Right cardiac atrium (tissue), 5 donors: Measurements from ENCODE around the gene SFXN2. TPM values are rescaled to one million over a fixed set of nuclear protein-coding genes. Genes with fewer than 3 reads are reported as not detected.
"Not testable (repeated sequence)": the region's sequence is repeated elsewhere in the genome, so short reads cannot be mapped to it uniquely, and the experiment has no call there.

Experiments used
- ATAC-seq, 2 donors: fragments of 200-7000 bp; cut with Tn5 transposase; one replicate each; pipeline versions ENCODE4 v1.8.0 to v1.9.1; 2020; ENCODE audit warnings: moderate library complexity in 2 of 2, mild to moderate bottlenecking in 1 of 2
- DNase-seq, 3 donors: peaks; one replicate each; pipeline ENCODE4 v3.0.0-alpha.2; 2020
- H3K27ac ChIP-seq: one replicate; pipeline ENCODE4 v1.5.1; 2013; ENCODE audit warnings: mild to moderate bottlenecking, low read length, control low read depth, moderate library complexity
- H3K27me3 ChIP-seq: one replicate; pipeline ENCODE4 v1.6.1; 2013; ENCODE audit not compliant: control insufficient read depth, insufficient read depth
- H3K4me1 ChIP-seq: one replicate; pipeline ENCODE4 v1.6.1; 2013; ENCODE audit warnings: low read length; ENCODE audit not compliant: control insufficient read depth, insufficient read depth
- H3K4me3 ChIP-seq: one replicate; pipeline ENCODE4 v1.5.1; 2013; ENCODE audit warnings: low read length, control low read depth
- H3K9me3 ChIP-seq: one replicate; pipeline ENCODE4 v1.6.1; 2013; ENCODE audit warnings: low read length; ENCODE audit not compliant: control insufficient read depth
- WGBS: extraction: QIAGEN DNeasy Blood & Tissue Kit; methylation state at CpG from one replicate; pipeline ENCODE4 v1.1.7; 2013; 5-methylcytosine and 5-hydroxymethylcytosine counted together
- intact Hi-C, 4 donors: fragments of 100-400 bp; cut with DNase I; formaldehyde crosslinking; loops; one replicate each; pipeline versions ENCODE4 v1.11.0 to v1.14.0; 2022 to 2023
- polyA plus RNA-seq: library from polyadenylated mRNA; stranded (reverse); fragments of 200-250 nt; gene quantifications from one replicate; pipeline ENCODE4 v1.2.3, GENCODE V29; 2013
- total RNA-seq, 4 donors: library from RNA; stranded (reverse); fragmentation: NEBNext Ultra II Directional; extraction: Animal tissue kit (Norgen Biotek cat#: 25700); gene quantifications; one replicate each; pipeline ENCODE4 v1.2.1, GENCODE V29; 2021
- donor health status: healthy with polysubstance abuse.
- donor health status: DM: no; HTN: yes; CAD: no.
- donor health status: DM: no; HTN: no; CAD: no.
- donor health status: DM: no; HTN: yes; CAD: no; lungs with severe emphysema.
- donor health status: DM: yes; HTN: yes; CAD: no.

SFXN2 gene
- total and polyA plus RNA-seq, 5 donors = 1.8 to 4.8 (median 2.3) TPM

DNA sequence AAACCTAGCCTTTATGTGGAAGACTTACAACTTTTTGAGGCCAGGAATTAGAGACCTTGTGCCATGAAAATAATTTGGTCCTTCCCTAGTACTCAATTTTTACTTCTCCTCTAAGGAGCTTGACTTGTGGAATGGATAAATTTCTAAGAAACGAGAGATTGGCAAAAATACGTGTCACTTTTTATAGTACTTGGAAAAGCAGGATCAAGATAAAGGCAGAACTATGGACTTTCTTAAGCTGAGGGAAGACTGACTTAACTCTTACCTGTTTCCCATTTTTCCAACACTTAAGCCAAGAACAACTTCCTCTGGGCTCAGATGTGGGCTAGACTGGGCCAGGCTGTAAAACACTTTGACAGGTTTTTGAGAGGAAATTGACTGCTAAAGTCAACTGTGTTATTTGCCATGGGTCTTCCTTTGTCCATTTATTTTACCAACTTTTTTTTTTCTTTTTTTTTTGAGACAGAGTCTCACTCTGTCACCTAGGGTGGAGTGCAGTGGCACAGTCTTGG, 27.3 kb downstream of the SFXN2 start:
- H3K4me1 ChIP-seq = peaks cover 4% of the 10 kb centered on the region
- 62% methylated on average over 2 of the region's 2 CpGs for WGBS
- no peak for DNase-seq
- no peaks in the 10 kb centered on the region for H3K9me3 ChIP-seq
- H3K27me3 ChIP-seq = no peaks in the 10 kb centered on the region
- no peak for ATAC-seq
- no peak overlapping the region for H3K27ac ChIP-seq
- H3K4me3 ChIP-seq = no peak overlapping the region
- intact Hi-C loops = loop anchor here in 2 of 4 donors (5.0 to 10.0 kb wide), 3 partner anchors 36 to 73 kb away; no protein-coding TSS in a partner anchor

- intact Hi-C loops = loop anchor here in 2 of 4 donors (5.0 to 10.0 kb wide), 3 partner anchors 35 to 72 kb away; no protein-coding TSS in a partner anchor
- H3K9me3 ChIP-seq, ATAC-seq, H3K4me3 ChIP-seq, H3K27ac ChIP-seq, H3K4me1 ChIP-seq, H3K27me3 ChIP-seq, DNase-seq: not testable (repeated sequence)
- 87% methylated on average over 5 of the region's 5 CpGs for WGBS
These were observed 27.9 kb downstream of the SFXN2 start for GRCh38 chr10:102742313-102742712.

DNA sequence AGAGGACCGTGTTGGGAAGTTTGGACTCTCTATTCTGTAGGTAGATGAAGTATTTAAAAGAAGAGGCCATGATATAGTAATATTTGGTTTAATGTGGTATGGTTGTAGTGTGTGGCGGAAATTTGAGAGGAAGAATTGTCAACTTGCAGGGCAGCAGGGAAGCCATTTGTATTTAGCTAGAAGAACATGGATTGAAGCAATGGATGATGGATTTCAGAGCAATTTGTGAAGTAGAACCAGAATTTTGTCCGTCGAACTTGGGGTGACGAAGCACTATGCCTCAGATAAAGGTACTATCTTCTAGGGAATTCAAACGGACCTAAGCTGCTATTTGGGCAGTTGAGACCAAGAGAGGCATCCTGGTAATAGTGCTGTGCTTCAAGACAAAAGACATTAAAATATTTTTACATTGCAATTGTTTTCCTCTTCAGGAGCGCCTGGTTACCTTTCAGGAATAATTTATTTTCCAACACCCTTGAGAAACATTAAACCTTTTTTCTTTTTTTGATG, 28.7 kb downstream of the SFXN2 start:
- Histone ChIP-seq H3K4me3 (peak overlapping the region; percentile 44), H3K9me3 (no peaks in the 10 kb centered on the region), H3K27ac (no peak overlapping the region), H3K4me1 (peaks cover 4% of the 10 kb centered on the region), H3K27me3 (no peaks in the 10 kb centered on the region)
- 24% methylated on average over 7 of the region's 7 CpGs for WGBS
- DNase-seq = no peak
- intact Hi-C loops = loop anchor here in 2 of 4 donors (5.0 to 10.0 kb wide), 3 partner anchors 34 to 72 kb away; no protein-coding TSS in a partner anchor
- ATAC-seq = no peak

- ATAC-seq (peak; percentile 96 to 98), DNase-seq (peak; percentile 96 to 98 (median 97))
- Histone ChIP-seq H3K4me3 (peak within 1 kb of the TSS; percentile 84), H3K9me3 (no peaks in the 10 kb centered on the region), H3K27me3 (no peaks in the 10 kb centered on the region), H3K4me1 (peaks cover 4% of the 10 kb centered on the region), H3K27ac (peak within 1 kb of the TSS; percentile 94)
- intact Hi-C loops = loop anchor here in 2 of 4 donors (5.0 to 10.0 kb wide), 3 partner anchors 34 to 71 kb away; no protein-coding TSS in a partner anchor
- WGBS = under 1% methylated on average over 37 of the region's 37 CpGs
These were observed 29.3 kb downstream of the SFXN2 start, which contains the start of gene WBP1L for GRCh38 chr10:102743588-102744373. Gene WBP1L, plus strand, starts transcription at chr10:102743948. Its CDS starts 106 bp downstream, at chr10:102744054.

DNA sequence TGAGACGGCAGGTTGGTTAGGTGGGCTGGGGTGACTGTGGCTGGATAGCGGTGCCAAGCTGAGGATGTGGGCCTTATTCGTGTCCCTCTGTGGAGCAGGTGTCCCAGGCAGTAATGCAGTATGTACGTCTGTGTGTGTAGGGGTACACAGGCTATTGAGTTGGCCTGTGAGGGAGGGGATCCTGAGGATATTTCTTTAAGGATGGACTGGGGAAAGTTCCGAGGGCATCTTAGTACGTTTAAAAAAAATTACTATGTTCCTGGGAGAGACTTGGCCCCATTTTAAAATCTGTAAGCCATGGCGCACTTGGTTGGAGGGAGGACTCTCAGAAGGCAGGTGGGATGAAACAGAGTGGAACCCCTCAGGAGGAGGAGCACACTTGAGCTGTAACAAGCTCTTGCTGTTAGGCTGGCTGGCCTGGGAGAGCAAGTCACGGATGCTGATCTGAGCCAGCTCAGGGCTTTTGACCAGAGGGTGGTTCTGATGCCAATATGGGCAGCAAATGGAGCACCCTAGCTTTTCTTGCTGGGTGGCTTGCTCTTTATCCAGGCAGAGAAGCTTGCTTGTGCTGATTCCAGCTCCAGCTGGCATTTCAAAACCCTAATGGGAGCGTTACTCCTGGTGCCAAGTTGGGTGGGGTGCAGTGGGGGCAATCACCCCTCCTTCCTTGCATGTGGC, 30.1 kb downstream of the SFXN2 start:
- peak in 2 of 3 donors; percentile 39 to 74 for DNase-seq
- H3K4me1 ChIP-seq = peaks cover 4% of the 10 kb centered on the region

GRCh38 chr10:102745157-102745556, 30.7 kb downstream of the SFXN2 start:
- WGBS = 51% methylated on average over 4 of the region's 4 CpGs
- peak overlapping the region; percentile 84 for H3K4me3 ChIP-seq

More for the DNA sequence above, 30.1 kb downstream of the SFXN2 start:
- Histone ChIP-seq H3K4me3 (peak overlapping the region; percentile 84), H3K27me3 (no peaks in the 10 kb centered on the region), H3K27ac (peak overlapping the region; percentile 94), H3K9me3 (no peaks in the 10 kb centered on the region)
- peak; percentile 19 to 34 for ATAC-seq
- 9% methylated on average over 9 of the region's 9 CpGs for WGBS
- intact Hi-C loops = loop anchor here in 2 of 4 donors (5.0 to 10.0 kb wide), 3 partner anchors 33 to 70 kb away; no protein-coding TSS in a partner anchor

GRCh38 chr10:102752266-102752930, 38.0 kb downstream of the SFXN2 start:
- DNase-seq (no peak), ATAC-seq (peak; percentile 66 to 81)
- intact Hi-C loops = loop anchor here in 1 of 4 donors (10.0 kb wide), 1 partner anchor 52 kb away; no protein-coding TSS in a partner anchor
- peak overlapping the region; percentile 88 for H3K27ac ChIP-seq
- no peak overlapping the region for H3K4me3 ChIP-seq
- H3K27me3 ChIP-seq = no peaks in the 10 kb centered on the region
- 78% methylated on average over 9 of the region's 9 CpGs for WGBS
- peaks cover 5% of the 10 kb centered on the region for H3K4me1 ChIP-seq
- no peaks in the 10 kb centered on the region for H3K9me3 ChIP-seq

More at GRCh38 chr10:102745157-102745556, 30.7 kb downstream of the SFXN2 start:
- ATAC-seq = no peak
- H3K27ac ChIP-seq = no peak overlapping the region
- no peaks in the 10 kb centered on the region for H3K27me3 ChIP-seq
- peaks cover 4% of the 10 kb centered on the region for H3K4me1 ChIP-seq
- intact Hi-C loops = loop anchor here in 1 of 4 donors (10.0 kb wide), 1 partner anchor 70 kb away; no protein-coding TSS in a partner anchor
- H3K9me3 ChIP-seq = no peaks in the 10 kb centered on the region
- peak in 1 of 3 donors; percentile 26 for DNase-seq

DNA sequence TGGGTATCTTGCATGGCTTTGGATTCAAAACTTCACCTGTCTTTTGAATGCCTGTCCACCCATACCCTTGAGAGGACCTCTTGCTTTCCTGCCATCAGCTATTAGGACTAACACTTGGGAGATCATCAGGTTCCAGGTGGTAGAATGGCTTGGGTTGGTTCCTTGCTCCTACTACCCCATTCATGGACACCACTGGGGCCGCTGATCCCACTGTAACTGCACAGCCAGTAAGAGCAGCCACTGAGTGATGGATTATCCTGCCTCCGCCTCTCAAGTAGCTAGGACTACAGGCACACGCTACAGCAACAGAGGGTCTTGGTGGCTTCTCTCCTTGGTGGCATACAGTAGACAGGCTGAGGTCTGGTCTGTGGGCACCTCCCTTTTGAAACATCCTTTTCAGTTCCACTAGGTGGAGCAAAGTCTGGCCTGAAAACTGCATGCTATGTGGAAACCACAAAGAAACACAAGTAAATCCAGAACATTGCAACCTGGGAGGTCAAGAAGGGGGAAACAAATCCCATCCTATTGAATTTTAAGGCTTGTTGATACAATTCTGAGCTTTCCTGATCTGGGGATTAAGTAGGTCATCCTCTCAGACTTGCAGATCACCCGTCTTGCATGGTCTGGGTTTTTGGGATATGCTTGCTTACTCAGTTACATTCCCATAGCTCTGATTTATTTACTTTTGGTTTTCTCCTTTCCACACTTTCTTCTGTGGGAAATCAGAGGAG, 38.7 kb downstream of the SFXN2 start:
- WGBS = 75% methylated on average over 4 of the region's 4 CpGs
- DNase-seq (peak in 1 of 3 donors; percentile 48), ATAC-seq (peak; percentile 78 to 83)
- H3K4me3 ChIP-seq = no peak overlapping the region
- peaks cover 5% of the 10 kb centered on the region for H3K4me1 ChIP-seq
- H3K27ac ChIP-seq = peak overlapping the region; percentile 88
- no peaks in the 10 kb centered on the region for H3K27me3 ChIP-seq
- intact Hi-C loops = loop anchor here in 1 of 4 donors (10.0 kb wide), 1 partner anchor 52 kb away; no protein-coding TSS in a partner anchor
- H3K9me3 ChIP-seq = no peaks in the 10 kb centered on the region

- DNase-seq = no peak
- intact Hi-C loops = loop anchor here in 1 of 4 donors (10.0 kb wide), 1 partner anchor 51 kb away; no protein-coding TSS in a partner anchor
- H3K27me3 ChIP-seq = no peaks in the 10 kb centered on the region
- no peak for ATAC-seq
- H3K27ac ChIP-seq = no peak overlapping the region
- H3K4me1 ChIP-seq = peaks cover 5% of the 10 kb centered on the region
- no peak overlapping the region for H3K4me3 ChIP-seq
- H3K9me3 ChIP-seq = no peaks in the 10 kb centered on the region
- WGBS = 67% methylated on average over 1 of the region's 1 CpG
These were observed 39.3 kb downstream of the SFXN2 start for GRCh38 chr10:102753718-102754117.
